ENCODE measurements around the gene EDNRA. TPM values are rescaled to one million over a fixed set of nuclear protein-coding genes. Genes with fewer than 3 reads are reported as not detected.

EDNRA gene
- total and polyA plus RNA-seq, 9 of the 15 experiments (the other 6 are each of a cell fraction or from before 2014, with no cell fraction given), result not detected

- TF ChIP-seq PYGO2 (tag; IDR thresholded peaks at IDR 0.05), result no peak
Measured at GRCh38 chr4:147493307-147493706, 12.4 kb downstream of the EDNRA start (continued).

- in situ Hi-C loops (cut with MboI), result no loop called here
Measured at GRCh38 chr4:147494301-147494700, 13.4 kb downstream of the EDNRA start.

More at GRCh38 chr4:147494301-147494700, 13.4 kb downstream of the EDNRA start:
- no peaks in the 10 kb centered on the region for H4K20me1 ChIP-seq (replicated peaks; ENCODE audit: control insufficient read depth, insufficient read depth, low read length)
- ChIA-PET CTCF (ENCODE audit: low intra/inter-chr PET ratio) (no interaction called here), POLR2A (no interaction called here)
- no peak for FAIRE-seq
- no peak overlapping the region for H2AFZ ChIP-seq (ENCODE audit: low read depth, low read length)
- no TSS peak for BruUV-seq (replicated peaks)
- intact Hi-C loops (cut with micrococcal nuclease), result no loop called here
- no peak overlapping the region for H3K4me2 ChIP-seq (ENCODE audit: insufficient read depth, low read length)
- no peak overlapping the region for H3K4me3 ChIP-seq
- WGBS (ENCODE audit: insufficient coverage, low coverage, missing lambda C conversion rate), result 0% methylated on average over 2 of the region's 2 CpGs
- H3K27ac ChIP-seq (ENCODE audit: extremely low read depth, low read depth, low read length), result no peak overlapping the region
- no peaks in the 10 kb centered on the region for H3K36me3 ChIP-seq (ENCODE audit: control insufficient read depth, insufficient read depth, low read length)
- H3K9me1 ChIP-seq (ENCODE audit: control insufficient read depth, insufficient read depth, low read length), result no peaks in the 10 kb centered on the region
- no peaks in the 10 kb centered on the region for H3K9me3 ChIP-seq (replicated peaks; ENCODE audit: control insufficient read depth, insufficient read depth, low read depth, low read length)
- no peak for TF ChIP-seq E2F5 (CRISPR knock-in tag; IDR thresholded peaks at IDR 0.05)
- TF ChIP-seq TAF7 (tag; IDR thresholded peaks at IDR 0.05), result no peak
- TF ChIP-seq YBX1 (IDR thresholded peaks at IDR 0.05), result no peak
- no peak for TF ChIP-seq ATF7 (IDR thresholded peaks at IDR 0.05)
- TF ChIP-seq ID3 (CRISPR knock-in tag; IDR thresholded peaks at IDR 0.05), result no peak
- no peak for TF ChIP-seq ID3 (tag; IDR thresholded peaks at IDR 0.05)
- TF ChIP-seq FUS (optimal IDR thresholded peaks at IDR 0.05; ENCODE audit: low read depth, low read length), result no peak
- no peak for TF ChIP-seq PREB (CRISPR knock-in tag; IDR thresholded peaks at IDR 0.05)
- no peak for TF ChIP-seq CBX8 (IDR thresholded peaks at IDR 0.05; ENCODE audit: borderline replicate concordance, extremely low read depth, low read depth, low read length, poor library complexity, severe bottlenecking)
- no peak for TF ChIP-seq RCOR1 (IDR thresholded peaks at IDR 0.05; ENCODE audit: borderline replicate concordance in 1 of 2, low read depth in 2 of 2, low read length in 2 of 2)
- TF ChIP-seq ELF1 (tag; IDR thresholded peaks at IDR 0.05), result no peak
- no peak for ATAC-seq
- H3K4me1 ChIP-seq (replicated peaks in 1 of 2; ENCODE audit: control insufficient read depth in 2 of 2, insufficient read depth in 2 of 2, low read length in 2 of 2), result no peaks in the 10 kb centered on the region
- H3K79me2 ChIP-seq (ENCODE audit: control insufficient read depth, insufficient read depth, low read length), result no peaks in the 10 kb centered on the region
- no peak for DNase-seq (ENCODE audit: extremely low read depth in 1 of 4, low spot score in 3 of 4)
- H3K9ac ChIP-seq (ENCODE audit: insufficient read depth in 1 of 2, low read depth in 2 of 2, low read length in 2 of 2), result no peak overlapping the region
- no peaks in the 10 kb centered on the region for H3K27me3 ChIP-seq (ENCODE audit: control insufficient read depth in 2 of 2, insufficient read depth in 2 of 2, low read length in 2 of 2)
